GM21723 (cell line): ENCODE data around the gene NEUROD1.
"Not testable (repeated sequence)": the region's sequence is repeated elsewhere in the genome, so short reads cannot be mapped to it uniquely, and the experiment has no call there.

Source experiments
- ATAC-seq: cut with Tn5 transposase; IDR thresholded peaks from one replicate; pipeline ENCODE4 v1.9.1; 2021; ENCODE audit warnings: mild to moderate bottlenecking, moderate library complexity; ENCODE audit not compliant: unreplicated experiment

Gene NEUROD1

GRCh38 chr2:181680055-181680936 lies at the start of gene NEUROD1:
Gene NEUROD1 (minus strand): TSS chr2:181680517. CDS start chr2:181678860, 1,657 bp downstream.
- ATAC-seq = peak; percentile 38

GRCh38 chr2:181725476-181725875 lies 45.2 kb upstream of the NEUROD1 start:
- ATAC-seq = no peak

- no peak for ATAC-seq
Measured at GRCh38 chr2:181724662-181725061, 44.3 kb upstream of the NEUROD1 start.

GRCh38 chr2:181723731-181724130 lies 43.4 kb upstream of the NEUROD1 start:
- no peak for ATAC-seq

- ATAC-seq = peak; percentile 91
Measured at GRCh38 chr2:181715033-181715630, 34.8 kb upstream of the NEUROD1 start.

GRCh38 chr2:181711051-181711450 lies 30.7 kb upstream of the NEUROD1 start:
- not testable (repeated sequence) for ATAC-seq

- not testable (repeated sequence) for ATAC-seq
Measured at GRCh38 chr2:181702519-181702918, 22.2 kb upstream of the NEUROD1 start.

- no peak for ATAC-seq
Measured at GRCh38 chr2:181698223-181698622, 17.9 kb upstream of the NEUROD1 start.

GRCh38 chr2:181697571-181697970 lies 17.3 kb upstream of the NEUROD1 start:
- ATAC-seq = no peak

- no peak for ATAC-seq
Measured at GRCh38 chr2:181697126-181697525, 16.8 kb upstream of the NEUROD1 start.

- ATAC-seq = no peak
Measured at GRCh38 chr2:181694271-181694670, 14.0 kb upstream of the NEUROD1 start.

- no peak for ATAC-seq
Measured at GRCh38 chr2:181690860-181691259, 10.5 kb upstream of the NEUROD1 start.

- no peak for ATAC-seq
Measured at GRCh38 chr2:181686576-181687185, 6.4 kb upstream of the NEUROD1 start.

- no peak for ATAC-seq
Measured at GRCh38 chr2:181685150-181685688, 4.9 kb upstream of the NEUROD1 start.

GRCh38 chr2:181684454-181685149 lies 4.3 kb upstream of the NEUROD1 start:
- no peak for ATAC-seq

- ATAC-seq = no peak
Measured at GRCh38 chr2:181683518-181684453, 3.5 kb upstream of the NEUROD1 start.

- ATAC-seq = no peak
Measured at GRCh38 chr2:181682795-181683517, 2.6 kb upstream of the NEUROD1 start.

GRCh38 chr2:181682026-181682789 lies 1.9 kb upstream of the NEUROD1 start:
- no peak for ATAC-seq
